ENCODE measurements around the gene SMIM41.

DNA sequence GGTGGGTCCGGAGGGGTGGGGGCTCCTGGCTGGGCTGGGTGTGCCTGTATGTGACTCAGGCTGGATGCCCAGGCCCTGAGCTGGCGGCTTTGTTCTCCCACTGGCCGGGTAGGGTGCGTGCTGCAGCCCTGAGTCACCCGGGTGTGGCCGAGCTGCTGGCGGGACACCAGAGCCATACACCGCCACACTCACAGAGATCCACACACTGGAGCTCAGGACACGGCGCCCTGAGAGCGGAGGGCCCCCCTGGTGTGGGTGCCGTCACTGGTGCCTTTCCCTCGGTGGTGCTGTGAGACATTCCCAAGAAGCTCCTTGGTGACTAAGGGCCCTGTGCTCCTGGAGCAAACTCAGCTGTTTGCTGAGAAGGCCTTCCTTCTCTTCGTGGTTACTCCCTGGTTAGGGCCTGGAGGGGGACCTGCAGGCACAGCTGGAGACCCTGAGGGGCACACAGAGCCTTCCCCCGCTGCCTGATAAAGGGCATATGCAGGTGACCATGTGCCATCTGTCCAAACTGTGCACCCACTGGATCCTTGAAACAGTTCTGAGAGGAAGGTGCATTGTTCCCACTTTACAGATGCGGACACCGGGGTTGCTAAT, 68.0 kb downstream of the SMIM41 start:
- TF ChIP-seq GATA2 (IDR thresholded peaks at IDR 0.05; ENCODE audit: low read depth, low read length) (no peak), GATA3 (IDR thresholded peaks at IDR 0.05; ENCODE audit: low read depth, low read length) (no peak)
